ENCODE data around the gene PARP12. TPM values are rescaled to one million over a fixed set of nuclear protein-coding genes. Genes with fewer than 3 reads are reported as not detected.
"Not testable (repeated sequence)": the region's sequence is repeated elsewhere in the genome, so short reads cannot be mapped to it uniquely, and the experiment has no call there.

The PARP12 gene, protein sequence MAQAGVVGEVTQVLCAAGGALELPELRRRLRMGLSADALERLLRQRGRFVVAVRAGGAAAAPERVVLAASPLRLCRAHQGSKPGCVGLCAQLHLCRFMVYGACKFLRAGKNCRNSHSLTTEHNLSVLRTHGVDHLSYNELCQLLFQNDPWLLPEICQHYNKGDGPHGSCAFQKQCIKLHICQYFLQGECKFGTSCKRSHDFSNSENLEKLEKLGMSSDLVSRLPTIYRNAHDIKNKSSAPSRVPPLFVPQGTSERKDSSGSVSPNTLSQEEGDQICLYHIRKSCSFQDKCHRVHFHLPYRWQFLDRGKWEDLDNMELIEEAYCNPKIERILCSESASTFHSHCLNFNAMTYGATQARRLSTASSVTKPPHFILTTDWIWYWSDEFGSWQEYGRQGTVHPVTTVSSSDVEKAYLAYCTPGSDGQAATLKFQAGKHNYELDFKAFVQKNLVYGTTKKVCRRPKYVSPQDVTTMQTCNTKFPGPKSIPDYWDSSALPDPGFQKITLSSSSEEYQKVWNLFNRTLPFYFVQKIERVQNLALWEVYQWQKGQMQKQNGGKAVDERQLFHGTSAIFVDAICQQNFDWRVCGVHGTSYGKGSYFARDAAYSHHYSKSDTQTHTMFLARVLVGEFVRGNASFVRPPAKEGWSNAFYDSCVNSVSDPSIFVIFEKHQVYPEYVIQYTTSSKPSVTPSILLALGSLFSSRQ
- 8.8 and 11.7 TPM in 2 replicates for total RNA-seq (2014; rRNA removed; shearing (Covaris generic))
- polyA plus RNA-seq (2015; cell fraction: cytosol; rRNA removed) = 7.5 and 9.0 TPM in 2 replicates
- polyA plus RNA-seq (2015; cell fraction: nucleus; rRNA removed) = 19.6 and 19.8 TPM in 2 replicates

DNA sequence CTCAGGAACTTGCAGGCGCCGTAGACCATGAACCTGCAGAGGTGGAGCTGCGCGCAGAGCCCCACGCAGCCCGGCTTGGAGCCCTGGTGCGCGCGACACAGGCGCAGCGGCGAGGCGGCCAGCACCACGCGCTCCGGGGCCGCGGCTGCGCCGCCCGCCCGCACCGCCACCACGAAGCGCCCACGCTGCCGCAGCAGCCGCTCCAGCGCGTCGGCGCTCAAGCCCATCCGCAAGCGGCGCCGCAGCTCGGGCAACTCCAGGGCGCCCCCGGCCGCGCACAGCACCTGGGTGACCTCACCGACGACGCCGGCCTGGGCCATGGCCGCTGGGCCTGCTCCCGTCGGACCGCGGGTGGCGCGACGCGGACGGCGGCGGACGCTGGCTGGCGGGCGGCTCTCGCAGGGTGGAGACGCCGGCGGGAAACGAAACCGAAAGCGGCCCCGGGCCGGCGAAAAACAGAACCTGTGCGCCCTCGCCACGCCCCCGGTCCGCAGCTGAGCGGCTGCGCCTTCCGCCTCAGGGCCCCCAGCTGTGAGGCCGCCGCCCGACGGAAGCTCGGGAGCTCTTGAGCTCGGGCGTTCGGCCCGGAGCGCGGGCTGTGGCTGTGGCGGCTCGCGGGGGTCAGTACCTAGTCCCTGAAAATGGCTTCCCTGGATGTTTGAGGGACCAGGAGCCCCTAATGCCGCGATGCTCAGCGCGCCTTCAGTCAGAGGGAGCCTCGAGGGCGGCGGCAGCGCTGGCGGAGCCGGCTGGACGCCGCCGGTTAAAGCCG, at the start of gene PARP12:
TSS of gene PARP12 (minus strand) at position 424 of the 772 bp plus-strand sequence. CDS start at position 320, 104 bp downstream.
- peak; percentile 66 for DNase-seq (ENCODE audit: low read depth)

DNA sequence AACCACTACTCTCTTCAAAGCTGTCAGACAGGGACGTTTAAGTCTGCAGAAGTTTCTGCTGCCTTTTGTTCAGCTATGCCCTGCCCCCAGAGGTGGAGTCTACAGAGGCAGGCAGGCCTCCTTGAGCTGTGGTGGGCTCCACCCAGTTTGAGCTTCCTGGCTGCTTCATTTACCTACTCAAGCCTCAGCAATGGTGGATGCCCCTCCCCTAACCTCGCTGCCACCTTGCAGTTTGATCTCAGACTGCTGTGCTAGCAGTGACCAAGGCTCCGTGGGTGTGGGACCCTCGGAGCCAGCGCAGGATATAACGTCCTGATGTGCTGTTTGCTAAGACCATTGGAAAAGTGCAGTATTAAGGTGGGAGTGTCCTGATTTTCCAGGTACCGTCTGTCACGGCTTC, 46.0 kb upstream of the PARP12 start:
- DNase-seq (ENCODE audit: low read depth) = not testable (repeated sequence)

DNA sequence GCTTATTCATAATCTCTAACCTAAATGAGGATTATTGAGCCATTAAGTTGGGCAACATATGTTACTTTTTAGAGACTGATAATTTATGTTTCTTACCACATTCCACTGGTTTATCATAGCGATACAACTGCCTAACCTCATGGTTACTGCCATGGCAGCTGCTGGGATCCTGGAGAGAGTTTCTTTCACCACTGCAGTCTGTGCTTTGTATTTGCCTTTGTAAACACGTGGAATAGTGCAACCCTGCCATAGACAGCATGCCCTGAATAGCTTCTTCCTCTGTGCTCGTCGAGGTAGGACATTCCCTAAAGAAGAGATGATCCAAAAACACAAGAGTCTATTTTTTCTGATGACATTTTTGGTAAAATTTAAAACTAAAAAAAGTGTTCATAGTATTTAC, 33.7 kb upstream of the PARP12 start:
- no peak for DNase-seq (ENCODE audit: low read depth)

DNA sequence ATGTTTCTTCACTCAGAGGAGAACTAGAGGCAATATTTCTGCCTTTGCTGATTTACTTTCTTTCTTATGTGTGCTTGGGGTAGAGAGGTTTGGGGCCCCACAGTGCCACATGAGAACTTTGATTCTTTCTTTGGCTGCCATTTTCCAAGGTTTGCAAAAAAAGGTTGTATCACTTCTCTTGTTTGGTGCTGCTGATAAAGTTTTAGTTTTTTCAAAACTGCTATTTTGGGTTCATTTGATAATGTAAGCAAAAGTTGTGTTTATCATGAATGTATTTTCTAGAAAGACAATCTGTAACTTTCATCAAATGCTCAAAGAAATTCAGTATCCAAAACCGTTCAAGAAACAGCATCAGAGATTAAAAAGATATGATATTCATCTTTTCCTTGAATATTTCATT, 30.6 kb upstream of the PARP12 start:
- no peak for DNase-seq (ENCODE audit: low read depth)

DNA sequence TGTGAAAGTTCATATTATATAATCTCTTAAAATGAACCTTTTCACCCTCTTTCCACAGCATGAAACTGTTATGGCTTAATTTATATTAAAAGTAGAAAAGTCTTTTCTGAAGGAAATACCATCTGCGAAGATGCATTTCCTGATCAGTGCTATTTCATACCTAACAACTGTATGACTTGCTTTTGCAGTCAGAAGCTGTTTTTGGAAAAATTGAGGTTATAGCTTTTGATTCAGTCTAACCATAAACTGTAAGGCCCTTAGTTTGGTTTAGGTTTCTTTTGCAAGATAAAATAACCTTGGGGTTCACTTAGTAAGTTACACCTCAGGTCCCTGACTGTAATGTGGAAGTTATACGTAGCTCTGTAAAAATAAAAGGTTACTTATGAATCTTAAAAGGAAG, 22.7 kb upstream of the PARP12 start:
- no peak for DNase-seq (ENCODE audit: low read depth)

DNA sequence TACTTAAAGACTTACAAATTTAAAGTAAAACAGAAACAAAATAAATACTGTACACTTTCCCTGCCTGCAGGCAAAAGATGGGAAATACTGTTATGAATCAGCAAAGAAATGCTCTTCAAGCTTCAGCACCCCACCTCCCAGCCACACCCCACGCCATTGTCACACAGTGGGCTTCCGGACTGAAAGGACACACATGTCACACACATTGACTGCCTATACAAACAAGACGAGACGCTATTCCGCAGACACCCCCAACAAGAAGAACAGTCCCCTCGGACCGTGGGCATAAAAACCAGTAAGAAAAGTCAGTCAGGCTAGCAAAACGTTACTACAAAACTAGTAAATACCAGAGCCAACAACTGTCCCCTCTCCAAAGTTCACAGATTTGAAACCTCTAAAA, 22.2 kb upstream of the PARP12 start:
- DNase-seq (ENCODE audit: low read depth) = no peak

DNA sequence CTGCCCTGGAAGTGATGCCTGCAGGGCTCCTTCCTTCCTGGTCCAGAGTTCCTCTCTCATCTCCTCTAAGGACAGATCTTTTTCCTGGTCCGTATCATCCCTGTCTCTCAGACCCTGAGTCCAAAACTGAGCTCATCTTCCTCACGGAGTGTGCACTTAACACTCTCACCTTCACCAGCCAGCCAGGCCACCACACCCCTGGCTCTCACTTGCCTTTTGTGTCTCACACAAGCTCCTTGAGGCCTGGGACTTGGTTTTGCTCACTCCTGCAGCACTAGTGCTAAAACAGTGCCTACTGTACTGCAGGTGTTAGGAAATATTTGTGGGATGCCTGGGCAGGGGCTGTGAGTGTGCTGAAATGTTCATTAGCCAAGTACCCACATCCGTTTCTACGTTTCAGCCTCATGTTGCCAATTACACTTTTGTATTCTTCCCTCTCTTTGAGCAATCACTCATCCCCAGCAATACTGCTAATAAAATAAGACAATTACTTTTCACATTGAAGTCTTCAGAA, 21.4 kb upstream of the PARP12 start:
- DNase-seq (ENCODE audit: low read depth) = no peak

DNA sequence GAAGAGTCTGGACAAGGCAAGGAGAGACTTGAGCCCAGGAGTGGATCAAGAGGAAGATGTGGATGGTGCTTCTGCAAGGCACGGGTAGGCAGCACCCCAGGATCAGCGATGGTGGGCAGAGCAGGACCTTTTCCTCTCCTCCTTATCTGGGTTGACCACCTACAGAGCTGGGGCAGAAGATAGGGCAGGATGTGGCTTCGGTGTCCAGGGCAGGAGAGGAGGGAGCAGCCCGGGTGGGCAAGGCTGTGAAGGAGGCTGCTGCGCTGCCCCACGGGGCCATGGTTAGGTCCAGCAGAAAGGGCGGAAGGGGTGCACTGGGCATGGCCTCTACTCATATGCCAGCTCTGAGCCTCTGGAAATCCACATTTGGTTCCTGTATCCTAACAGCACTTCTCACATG, 20.0 kb upstream of the PARP12 start:
- no peak for DNase-seq (ENCODE audit: low read depth)

DNA sequence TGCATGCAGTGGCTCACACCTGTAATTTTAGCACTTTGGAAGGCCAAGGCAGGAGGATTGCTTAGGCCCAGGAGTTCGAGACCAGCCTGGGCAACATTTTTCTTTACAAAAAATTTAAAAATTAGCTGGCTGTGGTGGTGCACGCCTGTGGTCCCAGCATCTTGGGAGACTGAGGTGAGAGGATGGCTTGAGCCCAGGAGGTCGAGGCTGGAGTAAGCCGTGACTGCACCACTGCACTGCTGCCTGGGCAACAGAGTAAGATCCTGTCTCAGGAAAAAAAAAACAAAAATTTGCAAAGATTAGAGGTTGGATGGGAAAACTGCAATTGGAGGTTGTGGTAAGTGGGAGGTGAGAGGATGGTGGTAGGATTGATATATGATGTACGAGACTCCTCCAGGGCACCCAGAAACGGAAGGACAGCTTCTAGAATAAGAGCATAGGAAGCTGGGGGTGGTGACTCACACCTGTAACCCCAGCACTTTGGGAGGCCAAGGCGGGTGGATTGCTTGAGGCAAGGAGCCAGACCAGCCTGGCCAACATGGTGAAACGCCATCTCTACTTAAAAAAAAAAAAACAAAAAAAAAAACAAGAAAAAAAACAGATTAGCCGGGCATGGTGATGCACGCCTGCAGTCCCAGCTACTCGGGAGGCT, 19.1 kb upstream of the PARP12 start:
- no peak for DNase-seq (ENCODE audit: low read depth)

DNA sequence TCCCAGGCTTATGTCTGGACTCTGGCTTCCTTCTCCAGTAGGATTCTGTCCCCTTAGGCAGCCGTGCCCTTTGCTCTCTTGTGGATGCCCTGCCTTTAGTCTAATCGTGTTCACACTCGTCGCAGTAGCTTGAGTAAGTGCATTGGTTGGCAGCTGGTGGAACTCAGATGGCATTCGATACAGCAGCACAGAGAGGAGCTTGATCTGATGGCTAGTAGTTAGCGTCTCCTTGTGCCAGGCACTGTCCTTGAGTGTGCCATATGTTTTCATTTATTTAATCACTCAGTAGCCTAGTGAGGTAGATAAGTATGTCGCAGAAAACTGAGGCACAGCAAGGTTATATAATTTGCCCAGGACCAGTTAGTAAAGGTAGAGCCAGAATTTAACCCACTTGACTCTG, 18.2 kb upstream of the PARP12 start:
- DNase-seq (ENCODE audit: low read depth) = no peak

DNA sequence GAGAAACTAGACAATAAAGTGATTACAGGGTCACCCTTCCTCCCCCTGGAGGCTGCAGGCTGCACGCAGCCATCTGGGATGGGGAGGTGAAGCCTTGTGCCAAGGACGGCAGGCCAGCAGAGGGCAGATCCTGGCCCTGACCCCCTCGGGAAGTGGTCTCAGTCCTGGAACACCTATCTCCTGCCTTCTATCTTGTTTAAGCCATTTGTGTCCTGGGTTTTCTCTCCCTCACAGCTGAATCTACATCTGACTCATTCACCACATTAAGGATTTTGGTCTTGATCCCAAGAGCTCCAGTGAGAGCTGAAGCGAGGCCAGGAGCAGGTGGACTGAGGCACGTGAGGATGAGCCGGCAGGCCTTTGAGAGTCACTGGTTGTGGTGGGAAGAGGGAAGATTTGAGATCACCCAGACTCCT, 16.4 kb upstream of the PARP12 start:
- peak; percentile 94 for DNase-seq (ENCODE audit: low read depth)

DNA sequence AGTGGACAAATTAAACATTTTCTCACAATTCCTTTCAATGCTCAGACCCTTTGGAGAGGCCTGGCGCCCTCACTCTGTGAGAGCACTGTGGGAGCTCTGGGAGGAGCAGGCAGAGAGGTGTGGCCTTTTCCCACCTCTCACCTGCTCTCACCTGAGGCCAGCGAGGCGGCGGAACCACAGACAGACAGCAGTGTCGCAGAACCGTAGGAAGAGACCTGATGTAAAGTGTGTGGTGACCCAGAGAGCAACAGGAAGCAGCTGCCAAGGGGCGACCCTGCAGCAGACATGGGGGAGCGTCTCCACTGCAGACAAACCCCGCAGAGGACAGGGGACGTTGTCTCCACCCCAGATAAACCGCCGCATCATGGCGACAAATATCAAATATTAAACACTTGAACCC, 15.6 kb upstream of the PARP12 start:
- DNase-seq (ENCODE audit: low read depth) = no peak

DNA sequence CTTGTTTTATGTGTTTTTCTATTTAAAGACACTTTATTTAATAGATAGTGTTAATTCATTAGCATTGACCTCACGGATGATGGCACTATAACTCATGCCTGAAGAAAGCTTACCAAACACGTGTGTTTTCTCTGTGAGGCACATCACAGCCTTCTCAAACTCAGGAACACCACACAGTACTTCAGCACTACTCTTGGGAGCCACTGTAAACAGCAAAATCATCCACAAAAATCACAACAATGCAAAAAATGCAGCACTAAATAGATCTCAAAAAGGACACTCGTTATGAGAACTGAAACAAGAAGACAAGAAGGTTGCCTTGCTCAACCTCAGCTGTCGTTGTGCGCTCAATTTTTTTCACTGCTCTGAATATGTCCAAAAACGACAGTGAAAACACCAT, 12.0 kb upstream of the PARP12 start:
- DNase-seq (ENCODE audit: low read depth) = no peak

DNA sequence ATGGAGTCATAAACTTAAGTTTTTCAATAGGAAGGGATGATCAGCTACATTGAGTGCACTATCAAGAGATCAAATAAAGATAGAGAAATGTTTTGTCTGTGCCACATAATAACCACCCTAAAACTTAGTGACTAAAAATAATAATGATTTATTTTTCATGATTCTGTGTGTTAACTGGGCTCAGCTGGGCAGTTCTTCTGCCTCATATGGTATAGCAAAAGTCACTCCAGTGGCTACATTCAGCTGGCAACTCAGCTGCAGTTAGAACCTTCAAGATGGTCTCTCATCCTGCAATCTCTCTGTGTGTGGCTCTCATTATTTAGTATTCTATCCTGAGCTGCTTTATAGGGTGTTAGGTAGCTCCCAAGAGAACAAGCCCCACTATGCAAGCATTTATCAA, 7.8 kb upstream of the PARP12 start:
- DNase-seq (ENCODE audit: low read depth) = no peak

DNA sequence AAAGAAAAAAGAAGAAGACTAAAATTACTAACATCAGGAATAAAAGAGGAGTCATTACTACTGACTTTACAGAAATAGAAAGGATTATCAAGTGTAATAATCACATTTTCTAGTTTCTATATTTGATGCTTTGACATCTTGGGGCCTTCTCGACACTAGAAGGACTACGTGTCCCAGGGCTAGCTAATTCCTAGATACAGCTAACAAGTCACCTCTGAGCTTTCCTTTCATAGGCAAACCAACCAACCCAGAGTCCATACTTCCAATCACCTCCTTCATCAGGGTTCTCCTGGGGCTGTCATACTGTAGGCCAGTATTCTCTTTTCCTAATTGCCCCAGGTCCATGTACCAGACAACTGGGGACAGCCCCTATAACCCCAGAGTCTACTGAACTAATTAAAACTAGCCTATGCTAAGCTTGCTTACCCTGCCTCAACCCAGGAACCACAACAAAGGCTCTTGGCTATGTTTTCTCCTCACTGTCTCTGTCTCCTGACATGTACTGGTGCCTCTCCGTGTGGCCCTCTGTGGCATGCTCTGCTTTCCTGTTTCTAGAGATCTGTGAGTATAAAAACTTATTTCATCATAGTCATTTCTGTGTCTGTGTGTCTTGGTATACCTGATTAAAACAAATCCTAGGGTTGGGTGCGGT, 6.7 kb upstream of the PARP12 start:
- no peak for DNase-seq (ENCODE audit: low read depth)

DNA sequence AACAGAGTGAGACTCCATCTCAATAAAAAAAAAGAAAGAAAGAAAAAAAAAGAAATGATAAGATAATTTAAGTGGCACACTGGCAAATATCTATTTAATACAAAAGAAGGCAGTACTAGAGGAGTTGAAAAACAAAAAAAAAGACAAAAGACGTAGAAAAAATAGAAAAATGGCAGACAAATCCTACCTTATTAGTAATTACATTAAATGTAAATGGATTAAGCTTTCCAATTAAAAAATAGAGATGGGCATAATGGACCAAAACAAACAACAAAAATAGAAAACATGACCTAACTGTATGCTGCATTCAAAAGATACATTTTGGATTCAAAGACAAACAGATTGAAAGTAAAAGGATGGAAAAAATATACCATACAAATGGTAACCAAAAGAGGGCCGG, 5.3 kb upstream of the PARP12 start:
- DNase-seq (ENCODE audit: low read depth) = no peak

DNA sequence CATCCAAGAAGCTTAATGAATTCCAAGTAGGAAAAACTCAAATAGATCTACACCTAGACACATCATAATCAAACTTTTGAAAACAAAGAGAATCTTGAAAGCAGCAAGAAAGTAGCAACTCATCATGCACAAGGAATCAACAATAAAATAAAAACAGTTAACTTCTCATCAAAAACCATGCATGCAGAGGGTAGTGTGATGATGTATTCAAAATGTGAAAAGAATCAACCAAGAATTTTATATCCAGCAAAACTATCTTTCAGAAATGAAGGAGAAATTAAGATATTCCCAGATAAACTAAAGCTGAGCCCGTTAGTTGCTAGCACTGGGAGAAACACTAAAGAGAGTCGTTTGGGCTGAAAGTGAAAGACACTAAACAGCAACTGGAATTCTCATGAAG, 4.3 kb upstream of the PARP12 start:
- DNase-seq (ENCODE audit: low read depth) = no peak

DNA sequence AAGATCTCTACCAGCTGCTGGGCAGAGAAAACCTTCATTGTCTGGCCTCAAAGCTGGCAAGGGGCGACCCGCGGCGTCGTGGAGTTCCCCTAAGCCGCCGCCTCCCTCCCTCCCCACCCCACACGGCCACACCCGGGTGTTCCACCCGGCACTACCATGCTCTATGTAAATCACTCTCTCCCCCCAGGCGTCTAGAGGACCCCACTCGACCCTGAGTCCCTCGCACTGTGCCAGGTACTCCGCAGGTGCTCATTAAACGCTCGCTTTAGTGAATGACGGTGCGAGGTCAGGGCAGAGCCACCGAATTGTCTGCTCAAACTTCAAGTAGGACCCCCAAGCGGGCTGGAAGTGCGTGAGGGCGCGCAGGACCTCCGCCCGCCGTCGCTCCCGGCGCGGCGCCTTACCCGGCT, 628 bp downstream of the PARP12 start:
- no peak for DNase-seq (ENCODE audit: low read depth)

DNA sequence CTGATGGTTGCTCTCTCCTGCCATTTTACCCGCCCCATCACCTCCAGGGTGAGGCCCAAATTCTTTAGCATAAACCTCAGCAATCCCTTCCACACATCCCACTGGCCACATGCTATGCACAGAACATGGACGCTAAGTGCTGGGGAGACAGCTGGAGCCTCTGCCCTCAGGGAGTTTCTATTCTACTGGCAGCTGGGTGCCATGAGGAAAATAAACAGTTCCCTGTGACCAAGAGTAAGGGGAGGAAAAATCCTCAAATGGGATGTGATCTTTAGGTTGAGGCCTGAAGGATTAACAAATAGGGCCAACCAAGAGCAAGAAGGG, 1.2 kb downstream of the PARP12 start:
- no peak for DNase-seq (ENCODE audit: low read depth)

DNA sequence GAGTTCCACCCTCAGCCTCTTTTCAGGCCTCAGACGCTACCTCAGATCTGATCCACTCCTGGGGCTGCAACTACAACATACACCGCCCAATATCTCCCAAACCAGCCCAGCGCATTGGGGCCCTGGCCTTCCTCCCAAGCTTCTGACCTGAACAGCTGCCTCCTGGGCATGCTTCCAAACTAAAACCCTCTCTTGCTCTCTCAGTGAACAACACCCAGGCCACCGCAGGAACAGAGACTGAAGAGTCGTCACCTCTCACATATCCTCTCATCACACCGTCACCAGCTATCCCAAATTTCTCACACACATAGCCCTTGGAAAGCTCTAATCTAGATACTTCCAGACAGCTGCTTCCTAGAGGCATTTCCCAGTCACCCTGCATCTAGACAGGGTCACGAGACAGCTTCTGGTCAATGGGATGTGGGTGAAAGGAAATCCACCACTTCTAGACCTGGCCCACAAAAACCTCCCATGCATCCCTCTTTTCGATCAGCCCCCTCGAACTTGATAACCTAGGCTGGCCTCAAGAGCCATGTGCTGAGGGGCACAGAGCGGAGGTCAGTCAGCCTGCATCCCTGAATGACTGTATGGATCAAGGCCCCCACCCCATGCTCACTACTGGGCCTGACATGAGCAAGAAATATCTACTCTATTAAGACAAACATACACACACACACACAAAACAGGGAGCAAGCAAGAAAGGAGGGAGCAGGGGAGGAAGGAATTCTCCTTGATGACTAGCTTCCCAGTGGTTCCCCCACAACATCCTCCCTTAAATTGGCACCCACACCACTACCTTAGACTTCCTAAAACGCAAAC, 1.8 kb downstream of the PARP12 start:
- no peak for DNase-seq (ENCODE audit: low read depth)
